Eye (tissue), 1 donor: ENCODE measurements around the gene RPS6KA1.
"Not testable (repeated sequence)": the region's sequence is repeated elsewhere in the genome, so short reads cannot be mapped to it uniquely, and the experiment has no call there.

Experiments
- DNase-seq: peaks from one replicate; pipeline ENCODE4 v3.0.0-alpha.2; 2015

RPS6KA1 gene

GRCh38 chr1:26529655-26530409 is at the start of gene RPS6KA1:
Gene RPS6KA1, plus strand, starts transcription at chr1:26529761. Its CDS starts 160 bp downstream, at chr1:26529921.
- DNase-seq, result peak; percentile 86

- DNase-seq, result no peak
These were observed 46.6 kb upstream of the RPS6KA1 start for GRCh38 chr1:26482921-26483320.

GRCh38 chr1:26483980-26484379 is 45.6 kb upstream of the RPS6KA1 start:
- no peak for DNase-seq

GRCh38 chr1:26490155-26490554 is 39.4 kb upstream of the RPS6KA1 start:
- DNase-seq, result no peak

GRCh38 chr1:26493267-26493666 is 36.3 kb upstream of the RPS6KA1 start:
- no peak for DNase-seq

GRCh38 chr1:26493938-26494337 is 35.6 kb upstream of the RPS6KA1 start:
- no peak for DNase-seq

- no peak for DNase-seq
These were observed 32.7 kb upstream of the RPS6KA1 start for GRCh38 chr1:26496861-26497260.

GRCh38 chr1:26498894-26499293 is 30.7 kb upstream of the RPS6KA1 start:
- no peak for DNase-seq

GRCh38 chr1:26500488-26501175 is 28.9 kb upstream of the RPS6KA1 start:
- DNase-seq, result peak; percentile 95

GRCh38 chr1:26510711-26511110 is 18.9 kb upstream of the RPS6KA1 start:
- DNase-seq, result not testable (repeated sequence)

- DNase-seq, result not testable (repeated sequence)
These were observed 13.7 kb upstream of the RPS6KA1 start for GRCh38 chr1:26515836-26516235.

- DNase-seq, result no peak
These were observed 12.4 kb upstream of the RPS6KA1 start for GRCh38 chr1:26516987-26517765.

GRCh38 chr1:26517766-26518049 is 11.9 kb upstream of the RPS6KA1 start:
- DNase-seq, result no peak

- no peak for DNase-seq
These were observed 11.2 kb upstream of the RPS6KA1 start for GRCh38 chr1:26518355-26518754.

- DNase-seq, result no peak
These were observed 9.2 kb upstream of the RPS6KA1 start for GRCh38 chr1:26520339-26520738.

- DNase-seq, result no peak
These were observed 7.9 kb upstream of the RPS6KA1 start for GRCh38 chr1:26521669-26522030.

- DNase-seq, result no peak
These were observed 7.5 kb upstream of the RPS6KA1 start for GRCh38 chr1:26522073-26522472.

GRCh38 chr1:26524181-26524580 is 5.4 kb upstream of the RPS6KA1 start:
- DNase-seq, result no peak

GRCh38 chr1:26526287-26526686 is 3.3 kb upstream of the RPS6KA1 start:
- no peak for DNase-seq

- DNase-seq, result no peak
These were observed 231 bp upstream of the RPS6KA1 start for GRCh38 chr1:26529405-26529654.

- no peak for DNase-seq
These were observed 891 bp downstream of the RPS6KA1 start for GRCh38 chr1:26530410-26530894.

- DNase-seq, result peak; percentile 41
These were observed 1.5 kb downstream of the RPS6KA1 start for GRCh38 chr1:26530895-26531598.

- no peak for DNase-seq
These were observed 2.1 kb downstream of the RPS6KA1 start for GRCh38 chr1:26531651-26532131.
